ENCODE data around the gene MAP3K7CL.
"Not testable (repeated sequence)": the region's sequence is repeated elsewhere in the genome, so short reads cannot be mapped to it uniquely, and the experiment has no call there.

- TF ChIP-seq CTCF (IDR thresholded peaks at IDR 0.05); POLR2AphosphoS5 (IDR thresholded peaks at IDR 0.05; ENCODE audit: low read depth, low read length); REST (IDR thresholded peaks at IDR 0.05; ENCODE audit: insufficient read depth in 1 of 2, low read depth in 2 of 2, low read length in 1 of 2); TCF7L2 (IDR thresholded peaks at IDR 0.05; ENCODE audit: low read depth, low read length): not testable (repeated sequence)
Measured at GRCh38 chr21:29167481-29167880, 37.0 kb downstream of the MAP3K7CL start.

All from Panc1 (cell line).